ENCODE results near the gene COQ8B. TPM values are rescaled to one million over a fixed set of nuclear protein-coding genes. Genes with fewer than 3 reads are reported as not detected.
"Not testable (repeated sequence)": the region's sequence is repeated elsewhere in the genome, so short reads cannot be mapped to it uniquely, and the experiment has no call there.

Gene COQ8B
- total RNA-seq, 1 experiment from 2014 or later = 35.7 TPM

DNA sequence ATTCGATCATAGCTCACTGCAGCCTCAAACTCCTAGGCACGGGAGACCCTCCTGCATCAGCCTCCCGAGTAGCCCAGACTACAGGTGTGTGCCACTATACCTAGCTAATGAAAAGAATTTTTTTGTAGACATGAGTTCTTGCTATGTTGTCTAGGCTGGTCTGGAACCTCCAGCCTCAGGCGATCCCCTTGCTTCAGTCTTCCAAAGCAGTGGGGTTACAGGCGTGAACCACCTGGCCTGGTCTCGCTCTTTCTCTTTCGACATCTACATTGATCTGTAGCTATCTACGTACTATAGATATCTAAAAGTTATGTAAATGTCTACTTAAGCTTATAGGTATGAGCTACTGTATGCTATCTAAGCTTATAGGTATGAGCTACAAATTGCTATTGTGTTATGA, 58.7 kb downstream of the COQ8B start:
- DNase-seq = no peak
- H3K27me3 ChIP-seq (replicated peaks; ENCODE audit: control insufficient read depth, insufficient read depth, low read length) = no peaks in the 10 kb centered on the region
- POLR2A ChIA-PET = no interaction called here
- Mint-ChIP-seq H3K27ac (ENCODE audit: unreplicated experiment) (no peak overlapping the region), H3K27me3 (ENCODE audit: insufficient read depth, unreplicated experiment) (no peaks in the 10 kb centered on the region), H3K4me3 (ENCODE audit: unreplicated experiment) (no peak overlapping the region), H3K9me3 (ENCODE audit: unreplicated experiment) (no peaks in the 10 kb centered on the region), H3K36me3 (ENCODE audit: insufficient read depth, unreplicated experiment) (peaks cover 8% of the 10 kb centered on the region), H3K4me1 (ENCODE audit: low read depth, unreplicated experiment) (no peaks in the 10 kb centered on the region)
- intact Hi-C loops (cut with micrococcal nuclease; ENCODE audit: unreplicated experiment) = no loop called here
- TF ChIP-seq CTCF (IDR thresholded peaks at IDR 0.05; ENCODE audit: insufficient read depth in 1 of 2, low read depth in 1 of 2, low read length in 1 of 2, severe bottlenecking in 1 of 2, unreplicated experiment in 1 of 2) = no peak
- H3K36me3 ChIP-seq (ENCODE audit: control insufficient read depth, insufficient read depth, low read length) = no peaks in the 10 kb centered on the region
- CTCF ChIA-PET = no interaction called here
- H3K9me3 ChIP-seq = no peaks in the 10 kb centered on the region
- BruUV-seq (replicated peaks) = no TSS peak
- H3K4me1 ChIP-seq = no peaks in the 10 kb centered on the region
- H3K4me3 ChIP-seq (ENCODE audit: low read depth, low read length) = no peak overlapping the region

- H3K4me1 Mint-ChIP-seq (ENCODE audit: low read depth, unreplicated experiment); H3K36me3 ChIP-seq (ENCODE audit: control insufficient read depth, insufficient read depth, low read length); BruUV-seq (replicated peaks); CTCF ChIA-PET; POLR2A ChIA-PET; intact Hi-C loops (cut with micrococcal nuclease; ENCODE audit: unreplicated experiment); H3K9me3 Mint-ChIP-seq (ENCODE audit: unreplicated experiment); DNase-seq; H3K4me1 ChIP-seq; H3K36me3 Mint-ChIP-seq (ENCODE audit: insufficient read depth, unreplicated experiment); H3K4me3 Mint-ChIP-seq (ENCODE audit: unreplicated experiment); H3K4me3 ChIP-seq (ENCODE audit: low read depth, low read length); H3K27me3 ChIP-seq (replicated peaks; ENCODE audit: control insufficient read depth, insufficient read depth, low read length); H3K9me3 ChIP-seq; H3K27ac Mint-ChIP-seq (ENCODE audit: unreplicated experiment); H3K27me3 Mint-ChIP-seq (ENCODE audit: insufficient read depth, unreplicated experiment): not testable (repeated sequence)
Measured at GRCh38 chr19:40655684-40656083, 61.0 kb downstream of the COQ8B start.

GRCh38 chr19:40652303-40652702, 64.4 kb downstream of the COQ8B start:
- H3K9me3 Mint-ChIP-seq (ENCODE audit: unreplicated experiment); DNase-seq; BruUV-seq (replicated peaks); H3K4me1 ChIP-seq; H3K4me1 Mint-ChIP-seq (ENCODE audit: low read depth, unreplicated experiment); H3K36me3 Mint-ChIP-seq (ENCODE audit: insufficient read depth, unreplicated experiment); H3K27me3 Mint-ChIP-seq (ENCODE audit: insufficient read depth, unreplicated experiment); H3K4me3 ChIP-seq (ENCODE audit: low read depth, low read length); H3K27ac Mint-ChIP-seq (ENCODE audit: unreplicated experiment); POLR2A ChIA-PET; H3K4me3 Mint-ChIP-seq (ENCODE audit: unreplicated experiment); intact Hi-C loops (cut with micrococcal nuclease; ENCODE audit: unreplicated experiment); CTCF ChIA-PET; H3K36me3 ChIP-seq (ENCODE audit: control insufficient read depth, insufficient read depth, low read length); H3K27me3 ChIP-seq (replicated peaks; ENCODE audit: control insufficient read depth, insufficient read depth, low read length); H3K9me3 ChIP-seq: not testable (repeated sequence)

GRCh38 chr19:40650749-40651305, 65.9 kb downstream of the COQ8B start:
- H3K9me3 ChIP-seq = no peaks in the 10 kb centered on the region
- peaks cover 9% of the 10 kb centered on the region for H3K9me3 Mint-ChIP-seq (ENCODE audit: unreplicated experiment)
- H3K4me3 Mint-ChIP-seq (ENCODE audit: unreplicated experiment) = peak overlapping the region; percentile 29
- H3K27me3 ChIP-seq (replicated peaks; ENCODE audit: control insufficient read depth, insufficient read depth, low read length) = no peaks in the 10 kb centered on the region
- H3K4me3 ChIP-seq (ENCODE audit: low read depth, low read length) = no peak overlapping the region
- no peaks in the 10 kb centered on the region for H3K36me3 ChIP-seq (ENCODE audit: control insufficient read depth, insufficient read depth, low read length)
- TF ChIP-seq CTCF (IDR thresholded peaks at IDR 0.05; ENCODE audit: insufficient read depth in 1 of 2, low read depth in 1 of 2, low read length in 1 of 2, severe bottlenecking in 1 of 2, unreplicated experiment in 1 of 2) = no peak
- CTCF ChIA-PET = no interaction called here
- 0 out of 2 replicates have a peak, but pooled peaks cover under 1% of the 10 kb centered on the region for H3K4me1 ChIP-seq
- H3K27me3 Mint-ChIP-seq (ENCODE audit: insufficient read depth, unreplicated experiment) = no peaks in the 10 kb centered on the region
- POLR2A ChIA-PET = no interaction called here
- no peak for DNase-seq
- no peaks in the 10 kb centered on the region for H3K36me3 Mint-ChIP-seq (ENCODE audit: insufficient read depth, unreplicated experiment)
- H3K4me1 Mint-ChIP-seq (ENCODE audit: low read depth, unreplicated experiment) = peaks cover 7% of the 10 kb centered on the region
- no peak overlapping the region for H3K27ac Mint-ChIP-seq (ENCODE audit: unreplicated experiment)
- BruUV-seq (replicated peaks) = no TSS peak
- intact Hi-C loops (cut with micrococcal nuclease; ENCODE audit: unreplicated experiment) = no loop called here

DNA sequence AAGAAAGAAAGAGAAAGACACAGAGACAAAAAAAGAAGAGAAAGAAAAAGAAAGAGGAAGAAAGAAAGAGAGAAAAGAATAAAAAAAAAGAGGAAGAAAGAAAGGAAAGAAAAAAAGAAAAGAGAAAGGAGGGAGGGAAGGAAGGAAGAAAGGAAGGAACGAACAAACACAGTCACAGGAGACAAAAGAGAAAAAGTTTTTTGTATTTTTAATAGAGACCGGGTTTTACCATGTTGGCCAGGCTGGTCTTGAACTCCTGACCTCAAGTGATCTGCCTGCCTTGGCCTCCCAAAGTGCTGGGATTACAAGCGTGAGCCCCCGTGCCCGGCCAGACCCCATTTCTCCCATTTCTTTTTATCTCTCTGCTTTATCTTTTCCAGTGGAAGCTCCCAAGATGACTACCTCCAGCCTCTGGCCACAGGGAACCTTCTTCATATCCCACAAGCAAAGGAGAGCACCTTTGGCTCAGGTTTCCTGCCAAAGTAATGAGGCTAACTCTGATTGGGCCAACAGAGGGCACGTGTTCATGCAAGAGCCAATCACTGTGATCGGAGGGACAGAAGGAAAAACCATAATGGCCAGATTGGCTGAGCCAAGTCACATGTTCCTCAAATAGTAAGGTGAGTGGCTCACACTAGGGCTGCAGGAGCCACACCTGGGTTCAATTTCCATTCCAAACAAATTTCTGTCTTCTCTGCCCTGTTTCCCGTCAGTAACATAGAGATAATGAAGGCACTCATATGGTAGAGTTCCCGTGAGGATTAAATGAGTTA, 66.6 kb downstream of the COQ8B start:
- peak overlapping the region; percentile 29 for H3K4me3 Mint-ChIP-seq (ENCODE audit: unreplicated experiment)
- H3K4me3 ChIP-seq (ENCODE audit: low read depth, low read length); CTCF ChIA-PET; H3K27me3 ChIP-seq (replicated peaks; ENCODE audit: control insufficient read depth, insufficient read depth, low read length); intact Hi-C loops (cut with micrococcal nuclease; ENCODE audit: unreplicated experiment); H3K27me3 Mint-ChIP-seq (ENCODE audit: insufficient read depth, unreplicated experiment); H3K27ac Mint-ChIP-seq (ENCODE audit: unreplicated experiment); BruUV-seq (replicated peaks); DNase-seq; H3K9me3 ChIP-seq; POLR2A ChIA-PET; H3K4me1 ChIP-seq; H3K36me3 ChIP-seq (ENCODE audit: control insufficient read depth, insufficient read depth, low read length); H3K9me3 Mint-ChIP-seq (ENCODE audit: unreplicated experiment); H3K36me3 Mint-ChIP-seq (ENCODE audit: insufficient read depth, unreplicated experiment): not testable (repeated sequence)
- H3K4me1 Mint-ChIP-seq (ENCODE audit: low read depth, unreplicated experiment) = peaks cover 11% of the 10 kb centered on the region

Measured in Caco-2 (cell line).